Femur (tissue), 1 donor: ENCODE data around the gene MUC5B.
"Not testable (repeated sequence)": the region's sequence is repeated elsewhere in the genome, so short reads cannot be mapped to it uniquely, and the experiment has no call there.

Experiments
- DNase-seq: peaks from one replicate; pipeline ENCODE4 v3.0.0-alpha.2; 2017

MUC5B gene

GRCh38 chr11:1222491-1223345 is at the start of gene MUC5B:
TSS of gene MUC5B (plus strand) at chr11:1223066. CDS start at chr11:1223124, 58 bp downstream.
- DNase-seq: peak; percentile 53

- DNase-seq: not testable (repeated sequence)
Measured at GRCh38 chr11:1173396-1173795, 49.5 kb upstream of the MUC5B start.

GRCh38 chr11:1174441-1175370 is 48.2 kb upstream of the MUC5B start:
- DNase-seq: no peak

- no peak for DNase-seq
Measured at GRCh38 chr11:1175461-1176223, 47.2 kb upstream of the MUC5B start.

- no peak for DNase-seq
Measured at GRCh38 chr11:1176224-1177019, 46.4 kb upstream of the MUC5B start.

- no peak for DNase-seq
Measured at GRCh38 chr11:1177020-1177770, 45.7 kb upstream of the MUC5B start.

GRCh38 chr11:1177771-1178090 is 45.1 kb upstream of the MUC5B start:
- no peak for DNase-seq

- no peak for DNase-seq
Measured at GRCh38 chr11:1178201-1178885, 44.5 kb upstream of the MUC5B start.

GRCh38 chr11:1178906-1179305 is 44.0 kb upstream of the MUC5B start:
- DNase-seq: no peak

GRCh38 chr11:1179641-1180040 is 43.2 kb upstream of the MUC5B start:
- no peak for DNase-seq

- DNase-seq: no peak
Measured at GRCh38 chr11:1180171-1180570, 42.7 kb upstream of the MUC5B start.

- DNase-seq: no peak
Measured at GRCh38 chr11:1180947-1181391, 41.9 kb upstream of the MUC5B start.

- DNase-seq: no peak
Measured at GRCh38 chr11:1181420-1181819, 41.4 kb upstream of the MUC5B start.

- no peak for DNase-seq
Measured at GRCh38 chr11:1181853-1182535, 40.9 kb upstream of the MUC5B start.

- not testable (repeated sequence) for DNase-seq
Measured at GRCh38 chr11:1184139-1184538, 38.7 kb upstream of the MUC5B start.

GRCh38 chr11:1188451-1189130 is 34.3 kb upstream of the MUC5B start:
- not testable (repeated sequence) for DNase-seq

- not testable (repeated sequence) for DNase-seq
Measured at GRCh38 chr11:1189816-1190215, 33.0 kb upstream of the MUC5B start.

GRCh38 chr11:1191786-1192470 is 30.9 kb upstream of the MUC5B start:
- peak; percentile 6 for DNase-seq
